ENCODE measurements around the gene ADGRV1. TPM values are rescaled to one million over a fixed set of nuclear protein-coding genes. Genes with fewer than 3 reads are reported as not detected.

Gene ADGRV1
- polyA plus RNA-seq, 1 of the 3 experiments (the other 2 are of a cell fraction): 0.23 TPM

GRCh38 chr5:90876366-90876765 is 317.8 kb downstream of the ADGRV1 start:
- Histone ChIP-seq H3K27ac (ENCODE audit: low read depth in 2 of 2, low read length in 1 of 2) (no peak overlapping the region), H4K20me1 (ENCODE audit: insufficient read depth) (no peaks in the 10 kb centered on the region), H3K9ac (no peak overlapping the region), H3K4me2 (no peak overlapping the region), H3K79me2 (ENCODE audit: insufficient read depth) (no peaks in the 10 kb centered on the region), H3K9me2 (no peaks in the 10 kb centered on the region), H3F3A (replicated peaks; ENCODE audit: insufficient read depth) (peaks cover 3% of the 10 kb centered on the region), H3K4me3 (ENCODE audit: low read depth in 2 of 2, low read length in 1 of 2) (no peak overlapping the region), H3K9me3 (no peaks in the 10 kb centered on the region), H3K4me1 (ENCODE audit: control insufficient read depth in 1 of 2, insufficient read depth in 2 of 2, low read depth in 1 of 2, low read length in 1 of 2) (no peaks in the 10 kb centered on the region), H3K36me3 (replicated peaks in 1 of 2; ENCODE audit: control insufficient read depth in 1 of 2, insufficient read depth in 2 of 2, low read length in 1 of 2) (no peaks in the 10 kb centered on the region), H3K27me3 (ENCODE audit: insufficient read depth) (0 out of 2 replicates have a peak, but pooled peaks cover 6% of the 10 kb centered on the region), H2AFZ (ENCODE audit: low read depth) (no peak overlapping the region)
- no peak for TF ChIP-seq FOXJ3 (CRISPR knock-in tag; IDR thresholded peaks at IDR 0.05)
- TF ChIP-seq GABPA (IDR thresholded peaks at IDR 0.05; ENCODE audit: low read depth): no peak
- no peak for TF ChIP-seq SMC3 (IDR thresholded peaks at IDR 0.05; ENCODE audit: low read depth, low read length)
- no peak for TF ChIP-seq JUND (IDR thresholded peaks at IDR 0.05)
- ChIA-PET CTCF (interaction anchor here (1.0 to 2.3 kb wide), 2 partner anchors 10 to 47 kb away, joined by 3 to 10 read pairs; no protein-coding TSS in a partner anchor), POLR2A (no interaction called here)
- WGBS (ENCODE audit: low lambda C conversion rate): 46% methylated on average over 1 of the region's 1 CpG
- DNase-seq: no peak

- POLR2A ChIA-PET: no interaction called here
- CTCF ChIA-PET: interaction anchor here (0.6 to 1.5 kb wide), 2 partner anchors 404 to 508 kb away, joined by 5 to 7 read pairs; no protein-coding TSS in a partner anchor
Measured at GRCh38 chr5:90877049-90877448, 318.5 kb downstream of the ADGRV1 start.

GRCh38 chr5:90878081-90878480 is 319.5 kb downstream of the ADGRV1 start:
- no peak overlapping the region for H3K4me2 ChIP-seq
- H3K79me2 ChIP-seq (ENCODE audit: insufficient read depth): no peaks in the 10 kb centered on the region
- no peak overlapping the region for H3K4me3 ChIP-seq (ENCODE audit: low read depth in 2 of 2, low read length in 1 of 2)
- H3K4me1 ChIP-seq (ENCODE audit: control insufficient read depth in 1 of 2, insufficient read depth in 2 of 2, low read depth in 1 of 2, low read length in 1 of 2): no peaks in the 10 kb centered on the region
- H4K20me1 ChIP-seq (ENCODE audit: insufficient read depth): no peaks in the 10 kb centered on the region
- peaks cover 3% of the 10 kb centered on the region for H3F3A ChIP-seq (replicated peaks; ENCODE audit: insufficient read depth)
- no peaks in the 10 kb centered on the region for H3K9me3 ChIP-seq
- ChIA-PET POLR2A (no interaction called here), CTCF (interaction anchor here (0.6 to 1.5 kb wide), 2 partner anchors 12 to 507 kb away, joined by 3 to 7 read pairs; no protein-coding TSS in a partner anchor)
- H3K27me3 ChIP-seq (ENCODE audit: insufficient read depth): 0 out of 2 replicates have a peak, but pooled peaks cover 6% of the 10 kb centered on the region
- no peak overlapping the region; the same call in 1 of the 2 replicates for H2AFZ ChIP-seq (ENCODE audit: low read depth)
- H3K36me3 ChIP-seq (replicated peaks in 1 of 2; ENCODE audit: control insufficient read depth in 1 of 2, insufficient read depth in 2 of 2, low read length in 1 of 2): no peaks in the 10 kb centered on the region
- H3K9ac ChIP-seq: no peak overlapping the region
- H3K27ac ChIP-seq (ENCODE audit: low read depth in 2 of 2, low read length in 1 of 2): no peak overlapping the region
- WGBS (ENCODE audit: low lambda C conversion rate): 81% methylated on average over 7 of the region's 7 CpGs
- no peak for DNase-seq
- no peaks in the 10 kb centered on the region for H3K9me2 ChIP-seq
- no peak for TF ChIP-seq ZBTB33 (IDR thresholded peaks at IDR 0.05; ENCODE audit: borderline replicate concordance, low read depth)
- no peak for TF ChIP-seq USF1 (IDR thresholded peaks at IDR 0.05; ENCODE audit: borderline replicate concordance, low read depth)
- TF ChIP-seq EP300 (IDR thresholded peaks at IDR 0.05; ENCODE audit: borderline replicate concordance in 1 of 2, low read depth in 1 of 2, low read length in 1 of 2): no peak
- TF ChIP-seq GATA2 (CRISPR knock-in tag; IDR thresholded peaks at IDR 0.05): no peak
- TF ChIP-seq MEF2A (IDR thresholded peaks at IDR 0.05; ENCODE audit: borderline replicate concordance, low read depth): no peak
- TF ChIP-seq ELF1 (IDR thresholded peaks at IDR 0.05): no peak
- no peak for TF ChIP-seq IRF3 (IDR thresholded peaks at IDR 0.05; ENCODE audit: low read depth, low read length)
- TF ChIP-seq RFX5 (IDR thresholded peaks at IDR 0.05; ENCODE audit: low read length): no peak
- TF ChIP-seq JUND (IDR thresholded peaks at IDR 0.05): no peak
- TF ChIP-seq PBX3 (IDR thresholded peaks at IDR 0.05): no peak
- no peak for TF ChIP-seq FOXM1 (IDR thresholded peaks at IDR 0.05; ENCODE audit: low read depth)
- no peak for TF ChIP-seq RXRA (IDR thresholded peaks at IDR 0.05; ENCODE audit: borderline replicate concordance, low read depth)
- no peak for TF ChIP-seq NRF1 (IDR thresholded peaks at IDR 0.05; ENCODE audit: low read depth, low read length)
- TF ChIP-seq NFIC (IDR thresholded peaks at IDR 0.05; ENCODE audit: borderline replicate concordance): no peak
- TF ChIP-seq RAD21 (IDR thresholded peaks at IDR 0.05; ENCODE audit: low read length): no peak

More at GRCh38 chr5:90877049-90877448, 318.5 kb downstream of the ADGRV1 start:
- H3K9me2 ChIP-seq: no peaks in the 10 kb centered on the region
- WGBS (ENCODE audit: low lambda C conversion rate): 95% methylated on average over 2 of the region's 2 CpGs
- no peaks in the 10 kb centered on the region for H3K79me2 ChIP-seq (ENCODE audit: insufficient read depth)
- no peak for DNase-seq
- no peak overlapping the region for H3K4me3 ChIP-seq (ENCODE audit: low read depth in 2 of 2, low read length in 1 of 2)
- TF ChIP-seq EP300 (IDR thresholded peaks at IDR 0.05; ENCODE audit: borderline replicate concordance in 1 of 2, low read depth in 1 of 2, low read length in 1 of 2): no peak
- no peak for TF ChIP-seq FOXM1 (IDR thresholded peaks at IDR 0.05; ENCODE audit: low read depth)
- TF ChIP-seq CHD2 (IDR thresholded peaks at IDR 0.05; ENCODE audit: low read length, partially characterized antibody): no peak
- no peak overlapping the region for H3K4me2 ChIP-seq
- H4K20me1 ChIP-seq (ENCODE audit: insufficient read depth): no peaks in the 10 kb centered on the region
- H3K9me3 ChIP-seq: no peaks in the 10 kb centered on the region
- H3K27me3 ChIP-seq (ENCODE audit: insufficient read depth): 0 out of 2 replicates have a peak, but pooled peaks cover 6% of the 10 kb centered on the region
- H3K4me1 ChIP-seq (ENCODE audit: control insufficient read depth in 1 of 2, insufficient read depth in 2 of 2, low read depth in 1 of 2, low read length in 1 of 2): no peaks in the 10 kb centered on the region
- no peak overlapping the region for H2AFZ ChIP-seq (ENCODE audit: low read depth)
- H3K27ac ChIP-seq (ENCODE audit: low read depth in 2 of 2, low read length in 1 of 2): no peak overlapping the region
- no peaks in the 10 kb centered on the region for H3K36me3 ChIP-seq (replicated peaks in 1 of 2; ENCODE audit: control insufficient read depth in 1 of 2, insufficient read depth in 2 of 2, low read length in 1 of 2)
- peaks cover 3% of the 10 kb centered on the region for H3F3A ChIP-seq (replicated peaks; ENCODE audit: insufficient read depth)
- H3K9ac ChIP-seq: no peak overlapping the region

All from SK-N-SH (cell line).